HK-2 (cell line): ENCODE measurements around the gene KRT7.
"Not testable (repeated sequence)": the region's sequence is repeated elsewhere in the genome, so short reads cannot be mapped to it uniquely, and the experiment has no call there.

Experiments
- DNase-seq: peaks from one replicate; pipeline ENCODE4 v3.0.0-alpha.2; 2018; ENCODE audit not compliant: unreplicated experiment

Gene KRT7

GRCh38 chr12:52255926-52256583, 23.0 kb downstream of the KRT7 start:
- no peak for DNase-seq

GRCh38 chr12:52256584-52256935, 23.5 kb downstream of the KRT7 start:
- DNase-seq = no peak

GRCh38 chr12:52257074-52257551, 24.1 kb downstream of the KRT7 start:
- DNase-seq = no peak

GRCh38 chr12:52257922-52258321, 24.9 kb downstream of the KRT7 start:
- not testable (repeated sequence) for DNase-seq

GRCh38 chr12:52258335-52258901, 25.4 kb downstream of the KRT7 start:
- no peak for DNase-seq

GRCh38 chr12:52259657-52260243, 26.7 kb downstream of the KRT7 start:
- DNase-seq = no peak

- DNase-seq = no peak
Observed at GRCh38 chr12:52260361-52261207, 27.5 kb downstream of the KRT7 start.

- DNase-seq = no peak
Observed at GRCh38 chr12:52261208-52261484, 28.1 kb downstream of the KRT7 start.

GRCh38 chr12:52262286-52262685, 29.2 kb downstream of the KRT7 start:
- DNase-seq = no peak

- no peak for DNase-seq
Observed at GRCh38 chr12:52263761-52264434, 30.9 kb downstream of the KRT7 start.

- DNase-seq = no peak
Observed at GRCh38 chr12:52264435-52264825, 31.4 kb downstream of the KRT7 start.

- DNase-seq = no peak
Observed at GRCh38 chr12:52266514-52266913, 33.5 kb downstream of the KRT7 start.

- no peak for DNase-seq
Observed at GRCh38 chr12:52267266-52267665, 34.2 kb downstream of the KRT7 start.

- no peak for DNase-seq
Observed at GRCh38 chr12:52267699-52268098, 34.7 kb downstream of the KRT7 start.

- DNase-seq = no peak
Observed at GRCh38 chr12:52268212-52268611, 35.2 kb downstream of the KRT7 start.

GRCh38 chr12:52270541-52271070, 37.6 kb downstream of the KRT7 start:
- no peak for DNase-seq

GRCh38 chr12:52271158-52271557, 38.1 kb downstream of the KRT7 start:
- no peak for DNase-seq

GRCh38 chr12:52274521-52275120, 41.6 kb downstream of the KRT7 start, which contains the start of gene KRT86:
KRT86 (plus strand) TSS chr12:52274645; CDS start chr12:52301917, 27,272 bp downstream.
- DNase-seq = no peak

- no peak for DNase-seq
Observed at GRCh38 chr12:52275686-52276085, 42.6 kb downstream of the KRT7 start.

GRCh38 chr12:52277486-52278245, 44.6 kb downstream of the KRT7 start:
- no peak for DNase-seq
